Central memory CD8-positive, alpha-beta T cell (primary cell): ENCODE data around the gene RNF26.

Experiments used
- ATAC-seq: fragments of 150-1000 bp; cut with Tn5 transposase; replicated peaks from 2 replicates; pipeline ENCODE4 v1.10.0; 2022; ENCODE audit warnings: mild to moderate bottlenecking, moderate FRiP score, moderate number of reproducible peaks; ENCODE audit not compliant: poor library complexity, severe bottlenecking; ENCODE audit errors: extremely low read depth
- DNase-seq, 2 donors: peaks; one replicate each; pipeline ENCODE4 v3.0.0; 2021; ENCODE audit warnings: low spot score in 2 of 2
- H3K27ac Mint-ChIP-seq: one replicate; pipeline ENCODE4 v1.8.0; 2022; ENCODE audit warnings: low read depth, mild to moderate bottlenecking, moderate library complexity, mixed read lengths
- H3K27me3 Mint-ChIP-seq: one replicate; pipeline ENCODE4 v1.8.0; 2022; ENCODE audit warnings: mixed read lengths
- H3K36me3 Mint-ChIP-seq: one replicate; pipeline ENCODE4 v1.8.0; 2022; ENCODE audit warnings: mild to moderate bottlenecking, moderate library complexity, mixed read lengths; ENCODE audit not compliant: insufficient read depth
- H3K4me1 Mint-ChIP-seq: one replicate; pipeline ENCODE4 v1.8.0; 2022; ENCODE audit warnings: mixed read lengths
- H3K4me3 Mint-ChIP-seq: one replicate; pipeline ENCODE4 v1.8.0; 2022; ENCODE audit warnings: mild to moderate bottlenecking, moderate library complexity, mixed read lengths
- H3K9me3 Mint-ChIP-seq: one replicate; pipeline ENCODE4 v1.8.0; 2022; ENCODE audit warnings: mixed read lengths

RNF26 gene

GRCh38 chr11:119341222-119342022 lies 7.1 kb downstream of the RNF26 start:
- Mint-ChIP-seq H3K36me3 (peaks cover 4% of the 10 kb centered on the region), H3K4me3 (no peak overlapping the region), H3K27me3 (peaks cover 70% of the 10 kb centered on the region), H3K27ac (no peak overlapping the region), H3K9me3 (no peaks in the 10 kb centered on the region), H3K4me1 (peaks cover 16% of the 10 kb centered on the region)
- no peak for DNase-seq
- ATAC-seq = no peak

- Mint-ChIP-seq H3K27ac (no peak overlapping the region), H3K9me3 (no peaks in the 10 kb centered on the region), H3K27me3 (peaks cover 75% of the 10 kb centered on the region), H3K36me3 (peaks cover 4% of the 10 kb centered on the region), H3K4me1 (peaks cover 13% of the 10 kb centered on the region), H3K4me3 (no peak overlapping the region)
- ATAC-seq (no peak), DNase-seq (no peak)
Observed at GRCh38 chr11:119342023-119342300, 7.6 kb downstream of the RNF26 start.

GRCh38 chr11:119342362-119343130 lies 8.2 kb downstream of the RNF26 start:
- Mint-ChIP-seq H3K27me3 (peaks cover 81% of the 10 kb centered on the region), H3K4me3 (no peak overlapping the region), H3K27ac (no peak overlapping the region)

GRCh38 chr11:119343726-119344125 lies 9.4 kb downstream of the RNF26 start:
- Mint-ChIP-seq H3K4me1 (peaks cover 6% of the 10 kb centered on the region), H3K27me3 (peaks cover 84% of the 10 kb centered on the region), H3K36me3 (peaks cover 4% of the 10 kb centered on the region), H3K4me3 (no peak overlapping the region), H3K27ac (no peak overlapping the region), H3K9me3 (no peaks in the 10 kb centered on the region)
- DNase-seq (no peak), ATAC-seq (no peak)

More at GRCh38 chr11:119342362-119343130, 8.2 kb downstream of the RNF26 start:
- peaks cover 13% of the 10 kb centered on the region for H3K4me1 Mint-ChIP-seq
- DNase-seq (no peak), ATAC-seq (no peak)
- peaks cover 4% of the 10 kb centered on the region for H3K36me3 Mint-ChIP-seq
- no peaks in the 10 kb centered on the region for H3K9me3 Mint-ChIP-seq

- Mint-ChIP-seq H3K9me3 (no peaks in the 10 kb centered on the region), H3K36me3 (peaks cover 2% of the 10 kb centered on the region), H3K27ac (no peak overlapping the region), H3K4me3 (no peak overlapping the region), H3K27me3 (peaks cover 77% of the 10 kb centered on the region), H3K4me1 (peaks cover under 1% of the 10 kb centered on the region)
- DNase-seq (no peak), ATAC-seq (no peak)
Observed at GRCh38 chr11:119344291-119345010, 10.1 kb downstream of the RNF26 start.

- Mint-ChIP-seq H3K27ac (no peak overlapping the region), H3K36me3 (peaks cover 2% of the 10 kb centered on the region), H3K4me1 (no peaks in the 10 kb centered on the region), H3K27me3 (peaks cover 73% of the 10 kb centered on the region), H3K4me3 (no peak overlapping the region), H3K9me3 (no peaks in the 10 kb centered on the region)
- no peak for ATAC-seq
- DNase-seq = no peak
Observed at GRCh38 chr11:119345685-119346084, 11.4 kb downstream of the RNF26 start.

- DNase-seq (no peak), ATAC-seq (no peak)
- H3K36me3 Mint-ChIP-seq = no peaks in the 10 kb centered on the region
- no peaks in the 10 kb centered on the region for H3K9me3 Mint-ChIP-seq
- peaks cover 73% of the 10 kb centered on the region for H3K27me3 Mint-ChIP-seq
- H3K27ac Mint-ChIP-seq = no peak within 1 kb of the TSS
- no peaks in the 10 kb centered on the region for H3K4me1 Mint-ChIP-seq
- no peak within 1 kb of the TSS for H3K4me3 Mint-ChIP-seq
Observed at GRCh38 chr11:119346605-119347004, 12.3 kb downstream of the RNF26 start, which contains the start of gene MFRP. TSS of gene MFRP (minus strand) at chr11:119346705. CDS start at chr11:119346513, 192 bp downstream.

GRCh38 chr11:119347242-119347641 lies 12.9 kb downstream of the RNF26 start:
- H3K4me3 Mint-ChIP-seq = no peak overlapping the region
- H3K9me3 Mint-ChIP-seq = no peaks in the 10 kb centered on the region
- ATAC-seq (no peak), DNase-seq (no peak)
- H3K27me3 Mint-ChIP-seq = peaks cover 73% of the 10 kb centered on the region
- H3K36me3 Mint-ChIP-seq = peaks cover 3% of the 10 kb centered on the region
- H3K27ac Mint-ChIP-seq = no peak overlapping the region
- H3K4me1 Mint-ChIP-seq = no peaks in the 10 kb centered on the region

GRCh38 chr11:119347940-119348605 lies 13.7 kb downstream of the RNF26 start:
- Mint-ChIP-seq H3K27ac (no peak overlapping the region), H3K36me3 (peaks cover 3% of the 10 kb centered on the region), H3K27me3 (peaks cover 73% of the 10 kb centered on the region), H3K4me3 (no peak overlapping the region), H3K9me3 (no peaks in the 10 kb centered on the region), H3K4me1 (no peaks in the 10 kb centered on the region)
- ATAC-seq (no peak), DNase-seq (no peak)

GRCh38 chr11:119350302-119350701 lies 16.0 kb downstream of the RNF26 start:
- ATAC-seq = no peak
- Mint-ChIP-seq H3K27me3 (peaks cover 59% of the 10 kb centered on the region), H3K27ac (no peak overlapping the region)

GRCh38 chr11:119351232-119351631 lies 16.9 kb downstream of the RNF26 start:
- Mint-ChIP-seq H3K27me3 (peaks cover 59% of the 10 kb centered on the region), H3K4me3 (no peak overlapping the region), H3K4me1 (peaks cover 4% of the 10 kb centered on the region), H3K9me3 (no peaks in the 10 kb centered on the region), H3K27ac (peak overlapping the region; percentile 52), H3K36me3 (peaks cover 3% of the 10 kb centered on the region)
- no peak for DNase-seq
- no peak for ATAC-seq

More at GRCh38 chr11:119350302-119350701, 16.0 kb downstream of the RNF26 start:
- H3K4me1 Mint-ChIP-seq = no peaks in the 10 kb centered on the region
- H3K9me3 Mint-ChIP-seq = no peaks in the 10 kb centered on the region
- DNase-seq = no peak
- no peak overlapping the region for H3K4me3 Mint-ChIP-seq
- H3K36me3 Mint-ChIP-seq = peaks cover 3% of the 10 kb centered on the region

GRCh38 chr11:119352857-119353260 lies 18.5 kb downstream of the RNF26 start:
- Mint-ChIP-seq H3K4me3 (no peak overlapping the region), H3K27ac (no peak overlapping the region), H3K27me3 (peaks cover 59% of the 10 kb centered on the region), H3K4me1 (peaks cover 10% of the 10 kb centered on the region), H3K9me3 (no peaks in the 10 kb centered on the region), H3K36me3 (peaks cover 6% of the 10 kb centered on the region)
- DNase-seq = no peak
- no peak for ATAC-seq
